ENCODE measurements around the gene RPS6KC1. TPM values are rescaled to one million over a fixed set of nuclear protein-coding genes. Genes with fewer than 3 reads are reported as not detected.

RPS6KC1 gene
- total and polyA plus RNA-seq, 2 of the 4 experiments (the other 2 are of a cell fraction), result 7.9 to 23.7 TPM

DNA sequence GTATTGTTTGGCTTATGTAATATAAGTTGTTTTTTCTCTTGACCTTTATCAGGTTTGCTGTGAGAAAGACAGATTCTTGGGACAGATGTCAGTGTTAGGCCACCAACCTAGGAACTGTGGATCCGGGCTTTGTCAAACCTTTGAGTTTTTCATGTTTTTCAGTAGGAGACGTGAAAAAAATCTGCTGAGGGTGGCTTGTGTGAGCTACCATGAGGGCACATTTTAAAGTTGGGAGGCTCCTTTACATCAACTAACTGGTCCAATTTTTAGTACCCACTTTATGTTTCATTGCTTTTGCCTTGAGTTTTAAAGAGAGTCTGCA, 801 bp downstream of the RPS6KC1 start:
- Histone ChIP-seq H2AFZ (replicated peaks; ENCODE audit: low read length, poor library complexity) (no peak overlapping the region), H3K4me3 (ENCODE audit: insufficient read depth, low read depth, low read length) (peak overlapping the region; percentile 85), H2BK15ac (ENCODE audit: low read depth, low read length) (no peak overlapping the region), H2BK20ac (ENCODE audit: low read depth, low read length) (no peak overlapping the region), H3K18ac (ENCODE audit: low read depth, low read length) (no peak overlapping the region), H3K9me3 (ENCODE audit: control insufficient read depth, insufficient read depth, low read length) (no peaks in the 10 kb centered on the region), H3K23ac (ENCODE audit: low read depth, low read length) (peak overlapping the region; percentile 9), H3K4me2 (ENCODE audit: low read depth, low read length) (peak overlapping the region; percentile 89), H3K27ac (ENCODE audit: insufficient read depth, low read length) (no peak overlapping the region), H4K91ac (ENCODE audit: insufficient read depth, low read depth, low read length) (no peak overlapping the region), H3K4ac (ENCODE audit: low read depth, low read length) (peak overlapping the region; percentile 38; the same call in 1 of the 2 replicates), H3K9ac (ENCODE audit: low read depth, low read length) (peak overlapping the region; percentile 74; the same call in 1 of the 2 replicates), H3K79me1 (ENCODE audit: low read depth in 1 of 2, low read length in 2 of 2) (peaks cover 4 to 37% of the 10 kb centered on the region in 2 experiments), H4K8ac (ENCODE audit: low read depth in 2 of 2, low read length in 2 of 2) (0 out of 4 replicates have a peak overlapping the region, but pooled peaks of 1 of the 2 experiments have one; percentile 75), H3K14ac (replicated peaks; ENCODE audit: low read depth, low read length) (no peak overlapping the region), H4K20me1 (ENCODE audit: insufficient read depth, low read length) (peaks cover 10% of the 10 kb centered on the region; the same call in 1 of the 2 replicates), H2BK5ac (ENCODE audit: low read depth, low read length, poor library complexity, severe bottlenecking) (no peak overlapping the region), H3K56ac (ENCODE audit: extremely low read depth, insufficient read depth, low read length) (peak overlapping the region; percentile 19; the same call in 1 of the 2 replicates), H3K27me3 (ENCODE audit: control insufficient read depth, insufficient read depth, low read length) (no peaks in the 10 kb centered on the region), H2AK9ac (replicated peaks; ENCODE audit: low read depth, low read length, poor library complexity) (no peak overlapping the region), H2AK5ac (ENCODE audit: low read depth, low read length) (no peak overlapping the region), H3K9me1 (ENCODE audit: insufficient read depth, low read length) (peaks cover 6% of the 10 kb centered on the region), H4K5ac (ENCODE audit: low read depth, low read length) (no peak overlapping the region), H2BK120ac (ENCODE audit: low read depth, low read length) (no peak overlapping the region), H3K4me1 (ENCODE audit: control insufficient read depth, insufficient read depth, low read length) (peaks cover 2% of the 10 kb centered on the region; the same call in 1 of the 2 replicates), H3K36me3 (ENCODE audit: control insufficient read depth, insufficient read depth, low read length) (no peaks in the 10 kb centered on the region)
- no peak for TF ChIP-seq BHLHE40 (IDR thresholded peaks at IDR 0.05; ENCODE audit: low read depth, low read length)
- TF ChIP-seq, protein P1, sequence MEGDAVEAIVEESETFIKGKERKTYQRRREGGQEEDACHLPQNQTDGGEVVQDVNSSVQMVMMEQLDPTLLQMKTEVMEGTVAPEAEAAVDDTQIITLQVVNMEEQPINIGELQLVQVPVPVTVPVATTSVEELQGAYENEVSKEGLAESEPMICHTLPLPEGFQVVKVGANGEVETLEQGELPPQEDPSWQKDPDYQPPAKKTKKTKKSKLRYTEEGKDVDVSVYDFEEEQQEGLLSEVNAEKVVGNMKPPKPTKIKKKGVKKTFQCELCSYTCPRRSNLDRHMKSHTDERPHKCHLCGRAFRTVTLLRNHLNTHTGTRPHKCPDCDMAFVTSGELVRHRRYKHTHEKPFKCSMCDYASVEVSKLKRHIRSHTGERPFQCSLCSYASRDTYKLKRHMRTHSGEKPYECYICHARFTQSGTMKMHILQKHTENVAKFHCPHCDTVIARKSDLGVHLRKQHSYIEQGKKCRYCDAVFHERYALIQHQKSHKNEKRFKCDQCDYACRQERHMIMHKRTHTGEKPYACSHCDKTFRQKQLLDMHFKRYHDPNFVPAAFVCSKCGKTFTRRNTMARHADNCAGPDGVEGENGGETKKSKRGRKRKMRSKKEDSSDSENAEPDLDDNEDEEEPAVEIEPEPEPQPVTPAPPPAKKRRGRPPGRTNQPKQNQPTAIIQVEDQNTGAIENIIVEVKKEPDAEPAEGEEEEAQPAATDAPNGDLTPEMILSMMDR (conservative IDR thresholded peaks at IDR 0.05; ENCODE audit: low read depth, low read length), result no peak
- WGBS, 2 experiments (ENCODE audit: extremely low coverage in 2 of 2, insufficient read length in 1 of 2), result no CpG with 5 or more reads among the region's 2 CpGs
- in situ Hi-C loops (cut with MboI; ENCODE audit: low sequenced_read_pairs), result no loop called here
- ChIA-PET POLR2A (ENCODE audit: unreplicated experiment) (no interaction called here), CTCF (no interaction called here)
- BruUV-seq (replicated peaks), result TSS peak; percentile 33
- no peak for DNase-seq
- no peak for ATAC-seq (ENCODE audit: low read depth)
- intact Hi-C loops (cut with micrococcal nuclease), result loop anchor here (5.0 kb wide), 1 partner anchor 35 kb away; the partner anchor contains the start of gene ANGEL2
- dilution Hi-C loops (cut with HindIII; ENCODE audit: low sequenced_read_pairs, unreplicated experiment), result no loop called here
